ENCODE results near the gene ZNF267. TPM values are rescaled to one million over a fixed set of nuclear protein-coding genes. Genes with fewer than 3 reads are reported as not detected.
A peak's percentile ranks its signal among the peaks of the same experiment; 100 is the strongest.
"Not testable (repeated sequence)": the region's sequence is repeated elsewhere in the genome, so short reads cannot be mapped to it uniquely, and the experiment has no call there.

Gene ZNF267
- total RNA-seq, 1 donor from 2014 or later, result 19.3 TPM

DNA sequence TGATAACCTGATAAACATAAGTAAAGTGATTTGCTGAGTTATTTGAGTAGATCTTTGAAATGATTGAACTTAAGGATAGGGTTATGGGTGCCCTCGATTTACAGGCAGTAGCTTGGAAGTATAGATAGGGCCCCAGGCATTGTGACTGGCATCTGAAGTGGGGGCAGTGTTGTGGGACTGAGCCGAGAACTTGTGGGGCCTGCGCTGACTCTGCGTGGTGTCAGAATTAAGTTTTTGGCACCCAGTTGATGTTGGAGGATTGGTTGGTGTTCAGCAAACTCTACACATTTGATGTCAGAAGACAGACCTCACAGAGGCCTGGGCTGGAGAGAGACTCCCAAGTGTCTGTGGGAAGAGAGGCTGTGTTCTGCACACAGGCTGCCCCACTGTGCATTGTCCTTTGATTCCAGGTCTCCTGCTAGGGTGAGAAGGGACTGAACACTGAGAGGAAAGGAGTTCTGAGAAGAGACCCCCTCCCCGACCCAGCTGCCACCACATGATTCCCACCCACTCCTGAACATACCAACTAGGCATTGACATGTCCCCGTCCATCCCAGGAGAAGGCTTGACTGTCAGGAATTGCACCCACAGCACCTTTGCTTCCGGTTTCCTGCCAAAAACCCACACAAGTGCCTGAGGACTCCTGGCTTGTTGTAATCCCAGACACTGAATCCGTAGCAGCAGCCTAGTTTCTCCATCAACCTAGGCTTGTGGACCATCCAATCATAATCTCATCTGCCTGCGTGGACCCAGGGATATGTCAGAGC lies 4.5 kb downstream of the ZNF267 start:
- DNase-seq (ENCODE audit: low spot score), result no peak

GRCh38 chr16:31879937-31880321 lies 6.3 kb downstream of the ZNF267 start:
- DNase-seq (ENCODE audit: low spot score), result no peak

DNA sequence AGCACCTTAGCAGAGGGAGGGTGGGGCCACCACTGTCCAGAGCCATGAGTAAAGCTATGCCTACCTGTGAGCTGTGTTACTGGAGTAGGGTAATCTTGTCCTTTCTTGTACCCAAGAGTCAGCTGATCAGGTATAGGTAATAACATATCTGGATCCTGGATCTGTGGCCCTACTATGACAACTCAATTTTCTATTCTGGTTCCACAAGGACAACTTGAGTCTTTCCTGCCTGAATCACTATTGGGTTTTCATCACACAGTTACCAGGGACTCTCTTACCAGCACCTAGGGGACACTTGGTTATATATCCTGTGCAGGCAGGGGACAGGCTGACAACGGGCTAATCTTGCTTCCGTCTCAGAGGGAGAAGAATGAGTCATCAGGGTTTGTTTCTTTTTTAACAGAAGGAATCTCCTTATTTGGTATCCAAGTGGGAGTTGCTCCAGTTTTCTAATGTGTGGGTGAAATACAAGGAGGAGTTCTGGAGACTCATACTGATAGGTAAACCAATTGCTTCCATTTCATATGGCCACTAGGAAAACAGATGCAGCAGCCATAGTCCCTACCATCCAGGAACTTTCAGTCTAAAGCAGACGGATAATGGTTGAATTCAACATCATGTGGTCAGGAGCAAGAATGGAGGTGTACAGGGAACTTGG lies 6.8 kb downstream of the ZNF267 start:
- peak; percentile 23 for DNase-seq (ENCODE audit: low spot score)

DNA sequence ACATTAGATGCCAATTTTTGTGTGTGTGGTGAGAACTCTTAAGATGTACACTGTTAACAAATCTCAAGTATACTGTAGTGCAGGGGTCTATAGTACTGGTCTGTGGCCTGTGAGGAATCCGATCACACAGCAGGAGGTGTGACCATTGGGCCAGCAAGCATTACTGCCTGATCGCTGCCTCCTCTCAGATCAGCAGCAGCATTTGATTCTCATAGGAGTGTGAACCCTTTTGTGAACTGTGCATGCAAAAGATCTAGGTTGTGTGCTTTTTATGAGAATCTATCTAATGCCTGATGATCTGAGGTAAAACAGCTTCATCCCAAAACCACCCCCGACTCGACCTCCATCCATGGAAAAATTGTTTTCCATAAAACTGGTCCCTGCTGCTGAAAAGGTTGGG lies 12.6 kb downstream of the ZNF267 start:
- no peak for DNase-seq (ENCODE audit: low spot score)

DNA sequence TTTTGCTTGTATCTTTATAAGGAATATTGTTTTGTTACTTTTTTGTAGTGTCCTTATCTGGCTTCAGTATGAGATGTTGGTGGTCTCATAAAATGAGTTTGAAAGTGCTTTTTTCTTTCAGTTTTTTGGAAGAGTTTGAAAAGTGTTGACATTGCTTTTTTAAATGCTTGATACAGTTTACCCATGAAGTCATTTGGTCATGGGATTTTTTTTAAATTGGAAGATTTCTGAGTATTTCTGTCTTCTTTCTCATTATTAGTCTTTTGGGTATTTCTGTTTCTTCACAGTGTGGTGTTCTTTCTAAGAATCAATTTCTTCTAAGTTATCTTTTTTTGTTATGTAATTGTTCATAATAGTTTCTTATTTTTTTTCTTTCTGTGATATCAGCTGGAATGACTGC lies 15.1 kb downstream of the ZNF267 start:
- DNase-seq (ENCODE audit: low spot score), result no peak

- DNase-seq (ENCODE audit: low spot score), result not testable (repeated sequence)
Observed at GRCh38 chr16:31892111-31892510, 18.5 kb downstream of the ZNF267 start.

DNA sequence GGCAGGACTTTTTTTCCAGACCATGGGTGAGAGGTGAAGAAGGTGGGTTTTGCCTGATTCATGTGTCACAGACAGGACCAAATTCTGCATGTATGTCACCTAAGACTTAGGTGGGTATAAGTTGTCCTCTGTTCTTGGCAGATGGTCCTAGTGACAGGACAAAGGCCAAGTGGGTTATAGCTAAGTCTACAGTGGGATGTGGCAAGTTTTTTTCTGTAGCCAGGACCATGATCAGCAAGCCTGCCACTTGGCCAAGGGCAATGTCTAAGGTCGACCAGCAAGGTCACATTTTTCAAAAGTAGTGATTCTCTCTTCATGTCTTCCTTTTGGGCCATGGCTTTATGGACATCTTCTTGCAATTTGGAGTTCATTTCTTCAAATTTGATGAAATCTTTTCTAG lies 20.2 kb downstream of the ZNF267 start:
- DNase-seq (ENCODE audit: low spot score), result no peak

DNA sequence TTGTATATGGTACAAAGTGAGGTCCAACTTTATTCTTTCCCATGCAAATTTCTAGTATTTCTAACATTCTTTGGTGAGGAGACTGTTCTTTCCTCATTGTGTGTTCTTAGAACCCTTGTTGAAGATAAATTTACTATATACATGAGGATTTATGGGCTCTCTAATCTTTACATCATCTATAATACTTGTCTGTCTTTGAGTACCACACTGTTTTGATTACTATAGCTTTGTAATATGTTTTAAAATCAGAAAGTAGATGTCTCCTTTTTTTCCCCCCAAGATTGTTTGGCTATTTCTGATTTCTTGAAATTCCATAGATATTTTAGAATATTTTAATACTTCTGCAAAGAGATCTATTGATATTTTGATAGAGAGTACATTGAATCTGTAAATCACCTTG lies 23.7 kb downstream of the ZNF267 start:
- DNase-seq (ENCODE audit: low spot score), result no peak

GRCh38 chr16:31899505-31899904 lies 25.9 kb downstream of the ZNF267 start:
- no peak for DNase-seq (ENCODE audit: low spot score)

- not testable (repeated sequence) for DNase-seq (ENCODE audit: low spot score)
Observed at GRCh38 chr16:31904571-31904970, 31.0 kb downstream of the ZNF267 start.

DNA sequence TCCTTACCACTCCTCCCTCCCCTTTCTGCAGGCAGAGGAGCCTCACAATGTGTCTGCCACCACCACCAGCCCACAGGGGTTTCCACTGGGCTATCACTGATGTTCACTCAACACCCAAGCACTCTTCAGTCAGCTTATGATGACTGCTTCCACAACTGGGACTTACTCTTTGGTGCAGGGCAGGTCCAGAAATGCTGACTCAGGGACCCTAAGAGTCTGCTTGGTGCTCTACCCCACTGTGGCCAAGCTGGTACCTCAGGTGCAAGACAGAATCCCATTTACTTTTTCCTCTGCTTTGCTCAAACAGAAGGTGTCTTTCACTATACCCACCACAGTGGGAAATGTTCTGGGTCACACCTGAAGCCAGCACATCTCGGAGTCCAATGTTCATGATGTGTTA lies 40.1 kb downstream of the ZNF267 start:
- DNase-seq (ENCODE audit: low spot score), result no peak

GRCh38 chr16:31916056-31916488 lies 42.5 kb downstream of the ZNF267 start:
- no peak for DNase-seq (ENCODE audit: low spot score)

GRCh38 chr16:31920373-31920772 lies 46.8 kb downstream of the ZNF267 start:
- DNase-seq (ENCODE audit: low spot score), result no peak

- not testable (repeated sequence) for DNase-seq (ENCODE audit: low spot score)
Observed at GRCh38 chr16:31951806-31952205, 78.2 kb downstream of the ZNF267 start.

DNA sequence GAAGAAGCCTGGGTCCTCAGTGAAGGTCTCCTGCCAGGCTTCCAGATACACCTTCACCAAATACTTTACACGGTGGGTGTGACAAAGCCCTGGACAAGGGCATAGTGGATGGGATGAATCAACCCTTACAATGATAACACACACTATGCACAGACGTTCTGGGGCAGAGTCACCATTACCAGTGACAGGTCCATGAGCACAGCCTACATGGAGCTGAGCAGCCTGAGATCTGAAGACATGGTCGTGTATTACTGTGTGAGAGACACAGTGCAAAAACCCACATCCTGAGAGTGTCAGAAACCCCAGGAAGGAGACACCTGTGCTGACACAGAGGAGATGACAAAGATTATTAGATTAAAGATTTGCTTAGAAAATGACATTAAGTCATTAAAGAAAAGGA lies 78.6 kb downstream of the ZNF267 start:
- DNase-seq (ENCODE audit: low spot score), result not testable (repeated sequence)

DNA sequence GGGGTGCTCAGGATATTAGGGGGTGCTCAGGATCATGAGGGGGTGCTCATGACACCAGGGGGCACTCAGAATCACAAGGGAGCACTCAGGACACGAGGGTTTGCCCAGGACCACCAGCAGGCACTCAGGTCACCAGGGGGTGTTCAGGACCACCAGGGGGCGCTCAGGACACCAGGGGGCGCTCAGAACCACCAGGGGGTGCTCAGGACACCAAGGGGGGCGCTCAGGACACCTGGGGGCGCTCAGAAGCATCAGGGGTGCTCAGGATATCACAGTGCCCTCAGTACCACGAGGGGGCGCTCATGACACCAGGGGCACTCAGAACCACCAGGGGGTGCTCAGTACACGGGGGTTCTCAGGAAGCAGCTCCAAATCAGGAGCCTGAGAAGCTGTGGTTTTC lies 82.6 kb downstream of the ZNF267 start:
- not testable (repeated sequence) for DNase-seq (ENCODE audit: low spot score)

DNA sequence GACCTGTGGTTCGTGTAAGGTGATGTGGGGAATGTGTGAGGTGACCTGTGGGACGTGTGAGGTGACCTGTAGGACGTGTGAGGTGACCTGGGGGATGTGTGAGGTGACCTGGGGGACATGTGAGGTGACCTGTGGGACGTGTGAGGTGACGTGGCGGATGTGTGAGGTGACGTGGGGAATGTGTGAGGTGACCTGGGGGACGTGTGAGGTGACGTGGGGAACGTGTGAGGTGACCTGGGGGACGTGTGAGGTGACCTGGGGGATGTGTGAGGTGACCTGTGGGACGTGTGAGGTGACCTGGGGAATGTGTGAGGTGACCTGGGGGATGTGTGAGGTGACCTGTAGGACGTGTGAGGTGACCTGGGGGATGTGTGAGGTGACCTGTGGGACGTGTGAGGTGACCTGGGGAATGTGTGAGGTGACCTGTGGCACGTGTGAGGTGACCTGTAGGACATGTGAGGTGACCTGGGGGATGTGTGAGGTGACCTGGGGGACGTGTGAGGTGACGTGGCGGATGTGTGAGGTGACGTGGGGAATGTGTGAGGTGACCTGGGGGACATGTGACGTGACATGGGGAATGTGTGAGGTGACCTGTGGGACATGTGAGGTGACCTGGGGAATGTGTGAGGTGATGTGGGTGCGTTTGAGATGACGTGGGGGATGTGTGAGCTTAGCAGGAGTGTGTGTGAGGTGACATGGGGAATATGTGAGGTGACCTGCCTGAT lies 86.7 kb downstream of the ZNF267 start:
- DNase-seq (ENCODE audit: low spot score), result not testable (repeated sequence)

All from umbilical cord (tissue), 2 donors.